Raji (cell line): ENCODE measurements around the gene EDA.

Source experiments
- POLR2A ChIP-seq: IDR thresholded peaks from 2 replicates; pipeline ENCODE4 v1.6.1; 2011; ENCODE audit warnings: low read depth, low read length, control low read depth; ENCODE audit not compliant: insufficient read depth

Gene EDA

GRCh38 chrX:69615779-69616456 is at the start of gene EDA:
Gene EDA, plus strand, starts transcription at chrX:69616113.
- TF ChIP-seq POLR2A, result no peak

GRCh38 chrX:69568828-69569227 is 47.1 kb upstream of the EDA start:
- no peak for TF ChIP-seq POLR2A

- TF ChIP-seq POLR2A, result no peak
Observed at GRCh38 chrX:69597399-69597798, 18.5 kb upstream of the EDA start.

- TF ChIP-seq POLR2A, result no peak
Observed at GRCh38 chrX:69600182-69600581, 15.7 kb upstream of the EDA start.

- no peak for TF ChIP-seq POLR2A
Observed at GRCh38 chrX:69603566-69604194, 12.2 kb upstream of the EDA start.

- TF ChIP-seq POLR2A, result no peak
Observed at GRCh38 chrX:69605521-69605920, 10.4 kb upstream of the EDA start.

- no peak for TF ChIP-seq POLR2A
Observed at GRCh38 chrX:69607616-69608015, 8.3 kb upstream of the EDA start.

GRCh38 chrX:69613946-69614345 is 2.0 kb upstream of the EDA start:
- no peak for TF ChIP-seq POLR2A

- TF ChIP-seq POLR2A, result no peak
Observed at GRCh38 chrX:69614886-69615285, 1.0 kb upstream of the EDA start.

- no peak for TF ChIP-seq POLR2A
Observed at GRCh38 chrX:69615342-69615741, 571 bp upstream of the EDA start.

- no peak for TF ChIP-seq POLR2A
Observed at GRCh38 chrX:69616457-69617203, 717 bp downstream of the EDA start.

GRCh38 chrX:69618803-69619202 is 2.9 kb downstream of the EDA start:
- no peak for TF ChIP-seq POLR2A

- TF ChIP-seq POLR2A, result no peak
Observed at GRCh38 chrX:69626129-69626528, 10.2 kb downstream of the EDA start.

- no peak for TF ChIP-seq POLR2A
Observed at GRCh38 chrX:69627744-69628143, 11.8 kb downstream of the EDA start.

- no peak for TF ChIP-seq POLR2A
Observed at GRCh38 chrX:69630147-69630546, 14.2 kb downstream of the EDA start.

GRCh38 chrX:69664693-69665092 is 48.8 kb downstream of the EDA start:
- no peak for TF ChIP-seq POLR2A
